ENCODE results near the gene CCN5.
"Not testable (repeated sequence)": the region's sequence is repeated elsewhere in the genome, so short reads cannot be mapped to it uniquely, and the experiment has no call there.

CCN5 gene

GRCh38 chr20:44695295-44695673, 19.9 kb upstream of the CCN5 start:
- no peak for DNase-seq

DNA sequence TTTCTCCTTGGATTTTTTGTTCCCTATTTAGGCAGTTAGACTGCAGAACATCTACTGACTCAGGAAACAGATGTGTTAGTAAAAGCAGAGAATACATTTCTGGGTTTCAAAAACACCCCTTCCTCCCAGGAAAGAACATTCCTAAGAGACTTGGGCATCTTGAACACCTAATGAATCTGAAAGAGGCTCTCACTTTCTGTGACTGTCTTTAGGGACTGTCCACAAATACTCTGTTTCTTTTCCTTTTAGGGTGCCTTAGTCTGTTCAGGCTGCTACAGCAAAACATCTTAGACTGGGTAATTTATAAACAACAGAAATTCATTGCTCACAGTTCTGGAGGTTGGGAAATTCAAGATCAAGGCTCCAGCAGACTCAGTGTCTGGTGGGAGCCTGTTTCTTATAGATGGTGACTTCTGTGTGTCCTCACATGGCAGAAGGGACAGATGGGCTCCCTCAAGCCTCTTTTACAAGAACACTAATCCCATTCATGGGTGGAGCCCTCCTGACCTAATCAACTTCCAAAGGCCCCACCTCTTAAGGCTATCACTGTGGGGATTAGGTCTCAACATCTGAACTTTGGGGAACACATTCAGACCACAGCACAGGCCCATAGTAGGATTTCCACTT, 19.4 kb upstream of the CCN5 start:
- DNase-seq, result peak; percentile 74

DNA sequence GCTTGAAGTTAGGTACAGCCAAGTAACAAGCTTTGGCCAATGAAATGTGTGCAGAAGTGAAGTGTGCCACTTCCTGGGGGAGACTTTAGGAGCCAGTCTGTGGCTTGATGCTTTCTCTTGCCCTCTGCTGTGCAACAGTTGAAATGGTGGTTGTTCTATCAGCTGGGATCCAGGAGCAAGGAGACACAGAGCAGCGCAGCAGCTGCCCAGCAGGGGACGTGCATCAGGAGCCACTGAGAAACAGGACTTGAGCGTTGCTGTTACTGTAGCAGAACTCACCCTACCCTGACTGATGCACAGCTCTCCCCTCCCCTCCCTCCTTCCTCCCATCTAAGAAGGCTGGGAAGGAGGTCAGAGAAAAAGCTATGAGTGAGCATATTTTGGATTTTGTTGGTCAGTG, 18.9 kb upstream of the CCN5 start:
- no peak for DNase-seq

GRCh38 chr20:44697041-44697440, 18.1 kb upstream of the CCN5 start:
- not testable (repeated sequence) for DNase-seq

DNA sequence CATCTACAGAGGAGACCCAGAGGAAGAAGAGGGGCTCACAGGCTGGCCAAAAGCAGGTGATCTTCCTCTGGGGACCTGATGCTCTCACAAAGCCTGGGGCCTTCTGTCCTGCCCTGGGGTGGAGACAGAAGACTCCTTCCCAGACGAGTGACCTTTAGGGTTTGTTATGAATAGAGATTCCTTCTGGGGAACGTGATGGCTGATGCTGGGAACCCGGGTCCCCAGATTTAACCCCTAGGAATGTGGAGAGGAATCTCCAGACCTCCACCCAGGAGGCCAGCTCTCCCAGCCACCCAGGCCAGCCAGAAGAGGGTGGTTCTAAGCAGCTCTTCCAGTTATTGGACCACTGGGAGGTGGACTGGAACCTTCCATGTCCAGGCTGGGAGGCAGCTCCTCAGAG, 16.8 kb upstream of the CCN5 start:
- DNase-seq, result no peak

DNA sequence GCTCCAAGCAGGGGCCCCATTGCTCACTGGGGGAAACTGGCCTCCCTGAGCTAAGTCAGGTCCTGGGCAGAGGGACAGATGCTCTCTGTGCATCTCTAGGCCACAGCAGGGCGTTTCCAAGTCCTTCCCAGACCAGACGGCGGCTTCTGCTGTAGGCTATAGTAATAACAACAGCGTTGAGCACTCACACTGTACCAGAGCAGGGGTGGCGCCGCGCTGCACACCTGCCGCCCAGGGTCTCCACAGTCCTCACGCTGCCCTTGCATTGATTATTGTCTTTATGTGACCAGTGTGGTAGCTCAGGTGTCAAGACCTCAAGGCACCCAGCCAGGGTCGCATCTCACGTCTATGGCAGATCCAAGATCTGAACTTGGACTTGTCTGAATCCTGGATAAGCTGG, 14.9 kb upstream of the CCN5 start:
- DNase-seq, result no peak

- DNase-seq, result peak; percentile 61
Observed at GRCh38 chr20:44701118-44701857, 13.9 kb upstream of the CCN5 start.

DNA sequence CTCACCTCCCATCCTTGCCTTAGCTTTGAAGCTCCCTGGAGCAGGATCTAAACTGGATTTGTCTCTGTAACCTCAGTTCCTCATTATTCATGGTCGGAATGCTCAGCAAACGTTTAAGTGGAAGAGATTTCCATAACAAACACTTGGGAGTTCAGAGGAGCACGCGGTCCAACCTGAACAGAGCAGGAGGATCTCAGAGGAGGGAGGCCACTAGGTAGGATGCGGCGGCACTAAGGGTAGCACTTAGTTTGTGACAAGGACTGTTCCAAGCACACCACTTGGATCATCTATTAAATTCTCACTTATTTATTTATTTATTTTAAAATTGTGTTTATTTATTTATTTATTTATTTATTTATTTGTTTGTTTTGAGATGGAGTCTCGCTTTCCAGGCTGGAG, 13.3 kb upstream of the CCN5 start:
- no peak for DNase-seq

- DNase-seq, result peak; percentile 83
Observed at GRCh38 chr20:44702776-44703175, 12.4 kb upstream of the CCN5 start.

GRCh38 chr20:44703183-44703925, 11.8 kb upstream of the CCN5 start:
- no peak for DNase-seq

DNA sequence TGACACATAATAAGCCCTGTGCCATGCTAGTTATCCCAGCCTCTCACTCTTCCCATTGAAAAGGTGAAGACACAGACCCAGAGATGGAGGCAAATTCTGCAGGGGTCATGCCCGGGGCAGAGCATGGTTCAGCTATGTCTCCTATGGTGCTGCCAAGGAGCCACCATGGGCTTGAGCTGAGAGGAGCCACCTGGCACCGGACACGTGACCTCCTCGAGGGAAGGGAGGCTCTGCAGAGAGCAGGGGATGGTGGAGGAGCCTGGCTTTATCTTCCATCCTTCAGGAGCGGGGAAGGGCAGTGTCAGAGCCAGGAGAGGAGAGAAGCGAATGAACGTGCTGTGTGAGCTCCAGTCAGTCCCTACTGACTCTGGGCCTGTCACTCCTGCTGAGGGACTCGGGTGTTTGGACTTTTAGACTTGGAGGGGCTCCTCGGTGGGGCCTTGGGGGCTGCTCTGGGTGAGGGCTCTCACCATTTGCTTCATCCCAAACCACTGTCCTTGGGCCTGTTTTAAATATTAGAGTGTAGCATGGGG, 11.1 kb upstream of the CCN5 start:
- DNase-seq, result no peak

- peak; percentile 89 for DNase-seq
Observed at GRCh38 chr20:44704551-44704971, 10.6 kb upstream of the CCN5 start.

DNA sequence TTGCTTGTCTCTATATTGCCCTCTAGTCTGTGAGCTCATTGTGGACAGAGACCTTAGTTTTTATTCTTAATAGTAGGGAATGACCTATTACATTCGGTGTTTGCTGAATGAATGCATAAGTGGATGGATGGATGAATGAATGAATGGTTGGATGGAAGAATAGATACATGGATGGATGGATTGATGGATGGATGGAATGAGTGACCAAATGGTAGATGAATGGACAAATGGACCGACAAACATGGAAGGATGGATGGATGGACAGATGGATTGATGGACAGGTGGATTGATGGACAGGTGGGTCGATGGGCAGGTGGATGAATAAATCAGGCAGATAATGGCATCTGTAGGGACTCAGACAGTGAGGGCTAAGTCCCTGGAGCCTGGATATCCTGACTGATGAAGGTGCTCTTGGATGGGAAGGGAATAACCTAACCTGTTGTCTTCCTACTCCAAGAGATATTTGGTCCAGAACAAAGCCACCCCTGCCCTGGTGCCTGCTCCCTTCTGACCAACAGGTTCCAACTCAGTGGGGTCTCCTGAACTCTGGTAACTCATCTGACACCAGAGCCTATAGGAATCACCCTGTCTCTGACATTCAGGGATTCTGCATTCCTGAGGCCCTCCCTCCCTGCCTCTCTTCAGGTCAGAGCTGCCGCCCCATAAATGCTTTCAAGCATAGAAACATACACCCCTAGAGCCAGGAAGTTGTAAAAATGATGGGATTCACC, 9.6 kb upstream of the CCN5 start:
- DNase-seq, result no peak

DNA sequence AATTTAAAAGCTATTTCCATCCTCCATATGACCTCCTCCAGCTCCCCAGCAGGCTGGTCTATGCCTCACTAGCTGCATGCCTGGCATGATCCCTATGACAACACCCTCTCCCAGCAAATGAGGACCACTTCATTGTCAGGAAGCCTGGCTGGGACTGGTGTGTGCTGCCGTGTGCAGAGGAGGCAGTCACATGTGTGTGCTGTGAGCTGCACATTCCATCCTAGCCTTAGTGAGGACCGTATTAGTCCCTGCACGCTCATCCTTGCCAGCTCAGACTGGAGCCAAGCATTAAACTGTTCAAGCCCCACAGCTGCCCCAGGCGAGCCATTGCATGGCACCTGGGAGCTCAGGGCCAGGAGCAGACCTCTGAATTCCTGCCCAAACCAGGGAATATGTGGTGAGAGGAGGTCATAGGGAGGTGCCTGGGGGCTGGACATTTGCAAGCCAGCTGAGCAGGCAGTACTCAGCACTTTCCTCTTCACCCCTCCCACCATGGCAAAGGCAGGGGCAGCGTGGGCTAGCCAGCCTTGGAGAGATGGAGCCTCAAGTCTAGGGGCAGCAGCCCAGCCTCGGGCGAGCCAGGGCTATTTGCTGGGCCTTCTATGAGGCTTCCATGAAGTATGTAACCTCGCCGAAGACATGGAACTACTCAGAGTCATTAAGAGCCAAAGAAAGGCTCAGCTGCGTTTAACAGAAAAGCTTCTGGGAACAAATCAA, 8.7 kb upstream of the CCN5 start:
- DNase-seq, result peak; percentile 92

DNA sequence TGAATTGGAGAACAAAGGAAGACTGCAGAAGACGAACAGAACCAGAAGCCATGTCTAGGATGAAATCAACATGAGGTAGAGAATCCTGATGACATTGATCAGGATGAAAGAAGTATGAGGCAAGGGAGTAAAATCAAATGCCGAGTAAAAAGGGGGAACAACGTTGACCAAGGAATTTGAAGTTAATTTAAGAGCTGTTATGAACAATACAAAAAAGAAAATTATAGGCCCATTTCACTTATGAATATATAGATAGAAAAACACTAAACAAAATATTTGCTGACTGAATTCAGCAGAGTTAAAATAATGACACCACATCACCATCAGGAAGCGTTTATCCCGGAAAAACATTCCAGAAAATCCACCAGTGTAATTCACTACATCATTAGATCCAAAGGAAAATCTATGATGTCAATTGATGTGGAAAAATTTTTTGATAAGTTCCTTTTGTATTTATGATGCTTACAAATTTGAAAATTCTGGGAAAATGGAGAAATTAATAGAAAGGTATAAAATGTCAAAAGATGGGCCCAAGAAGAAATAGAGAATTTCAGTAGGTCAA, 8.1 kb upstream of the CCN5 start:
- peak; percentile 60 for DNase-seq

DNA sequence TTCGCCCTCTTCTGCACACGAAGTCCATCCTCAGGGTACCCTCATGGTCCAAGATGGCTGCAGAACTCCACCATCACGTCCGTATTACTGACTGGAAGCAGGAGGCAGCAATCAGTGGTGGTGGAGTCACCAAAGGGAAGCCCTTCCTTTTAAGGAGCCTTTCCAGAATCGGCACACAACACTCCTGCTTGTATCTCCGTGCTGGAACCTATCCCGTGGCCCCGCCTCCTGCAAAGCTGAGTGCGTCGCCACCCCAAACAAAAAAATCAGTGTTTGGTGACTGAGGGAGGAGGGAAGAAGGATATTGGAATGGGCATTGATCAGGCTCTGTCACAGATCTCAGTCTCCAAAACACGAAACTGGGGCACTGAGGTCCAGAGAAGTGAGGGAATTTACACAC, 5.8 kb upstream of the CCN5 start:
- no peak for DNase-seq

DNA sequence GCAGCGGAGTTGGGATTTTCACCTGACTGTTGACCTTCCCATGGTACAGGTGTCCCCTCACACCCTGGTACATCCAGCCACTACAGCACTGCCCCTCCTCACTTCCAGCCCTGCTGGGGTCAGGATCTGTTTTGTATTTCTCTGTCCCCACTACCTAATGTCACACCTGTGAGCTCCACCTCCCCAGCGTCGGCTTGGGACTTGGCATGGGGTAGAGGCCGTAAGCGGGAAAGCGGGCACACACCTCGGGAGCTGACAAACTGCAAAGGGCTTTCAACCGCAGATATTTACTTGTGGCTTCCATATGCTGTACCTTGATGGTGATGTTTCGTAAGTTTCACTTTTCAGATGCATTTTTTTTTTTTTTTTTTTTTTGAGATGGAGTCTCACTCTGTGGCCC, 5.4 kb upstream of the CCN5 start:
- DNase-seq, result no peak

DNA sequence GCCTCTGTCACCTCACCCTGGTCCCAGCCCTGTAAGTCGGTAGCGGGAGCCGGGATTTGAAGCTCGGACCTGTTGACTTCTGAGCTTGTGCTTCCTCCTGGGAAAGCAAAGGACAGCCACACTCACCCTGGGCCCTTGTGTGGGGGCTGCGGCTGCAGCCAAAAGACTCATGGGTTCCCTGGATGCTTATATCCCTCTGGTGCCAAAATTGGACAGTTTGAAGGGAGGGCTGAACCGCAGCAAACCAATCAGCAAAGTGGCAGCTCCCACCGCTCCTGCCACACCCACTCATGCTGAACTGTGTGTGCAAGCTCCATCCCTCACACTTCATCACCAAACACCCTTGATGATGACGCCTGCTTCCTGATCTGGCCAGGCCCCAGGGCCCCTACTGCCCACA, 3.9 kb upstream of the CCN5 start:
- no peak for DNase-seq

GRCh38 chr20:44714102-44714700, 968 bp upstream of the CCN5 start:
- no peak for DNase-seq

DNA sequence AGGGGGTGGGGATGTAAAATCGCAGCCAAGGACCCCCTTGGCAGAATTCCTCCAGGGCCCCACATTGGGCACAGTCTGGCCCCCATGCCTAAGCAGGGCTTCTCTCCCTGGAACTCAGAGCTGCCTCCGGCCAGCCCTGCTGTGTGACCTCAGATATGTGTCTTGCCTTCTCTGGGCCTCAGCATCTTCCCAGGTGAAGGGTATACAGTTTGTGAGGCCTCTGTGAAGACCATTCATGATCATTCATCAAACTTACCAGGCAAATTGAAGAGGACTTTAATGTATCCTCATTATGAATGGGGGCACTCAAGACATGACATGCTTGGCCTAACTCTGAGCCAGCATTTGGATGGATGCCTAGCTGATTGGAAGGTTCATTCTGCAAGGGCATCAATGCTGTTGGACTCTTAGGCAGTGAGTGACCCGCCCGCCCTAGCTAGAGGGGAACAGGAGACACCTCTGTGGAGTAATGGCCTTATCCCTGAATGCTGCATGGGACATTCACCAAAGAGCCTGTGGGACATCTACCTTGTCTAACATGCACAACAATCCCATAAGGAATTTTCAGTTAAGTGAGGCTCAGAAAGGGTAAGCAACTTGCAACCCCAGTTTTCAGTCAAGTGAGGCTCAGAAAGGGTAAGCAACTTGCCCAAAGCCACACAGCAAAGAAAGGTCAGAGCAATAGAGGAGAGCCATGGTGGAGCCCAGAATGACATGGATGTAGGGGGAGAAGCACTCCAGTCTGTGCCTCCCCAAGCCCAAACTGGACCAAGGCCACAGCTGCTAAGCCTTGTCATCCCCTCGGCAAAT, 535 bp downstream of the CCN5 start:
- DNase-seq, result no peak
